ENCODE results near the gene SRSF1.
"Not testable (repeated sequence)": the region's sequence is repeated elsewhere in the genome, so short reads cannot be mapped to it uniquely, and the experiment has no call there.

The SRSF1 gene

GRCh38 chr17:58050966-58051365 lies 43.9 kb upstream of the SRSF1 start:
- DNase-seq (ENCODE audit: low read depth): no peak
- no peak overlapping the region for H3K4me3 ChIP-seq (replicated peaks; ENCODE audit: low read depth, low read length)
- no peak for TF ChIP-seq CTCF (IDR thresholded peaks at IDR 0.05; ENCODE audit: low read length, missing control alignments)

- no peak for TF ChIP-seq CTCF (IDR thresholded peaks at IDR 0.05; ENCODE audit: low read length, missing control alignments)
- DNase-seq (ENCODE audit: low read depth): no peak
- H3K4me3 ChIP-seq (replicated peaks; ENCODE audit: low read depth, low read length): no peak overlapping the region
These were observed 42.5 kb upstream of the SRSF1 start for GRCh38 chr17:58049533-58049932.

- no peak for TF ChIP-seq CTCF (IDR thresholded peaks at IDR 0.05; ENCODE audit: low read length, missing control alignments)
- no peak for DNase-seq (ENCODE audit: low read depth)
- no peak overlapping the region for H3K4me3 ChIP-seq (replicated peaks; ENCODE audit: low read depth, low read length)
These were observed 40.5 kb upstream of the SRSF1 start for GRCh38 chr17:58047376-58048150.

- TF ChIP-seq CTCF (IDR thresholded peaks at IDR 0.05; ENCODE audit: low read length, missing control alignments): no peak
- H3K4me3 ChIP-seq (replicated peaks; ENCODE audit: low read depth, low read length): no peak overlapping the region
- DNase-seq (ENCODE audit: low read depth): no peak
These were observed 39.4 kb upstream of the SRSF1 start for GRCh38 chr17:58046239-58047094.

- H3K4me3 ChIP-seq (replicated peaks; ENCODE audit: low read depth, low read length); DNase-seq (ENCODE audit: low read depth): not testable (repeated sequence)
These were observed 37.2 kb upstream of the SRSF1 start for GRCh38 chr17:58044256-58044655.

GRCh38 chr17:58043221-58044181 lies 36.5 kb upstream of the SRSF1 start:
- H3K4me3 ChIP-seq (replicated peaks; ENCODE audit: low read depth, low read length): no peak overlapping the region
- no peak for TF ChIP-seq CTCF (IDR thresholded peaks at IDR 0.05; ENCODE audit: low read length, missing control alignments)
- DNase-seq (ENCODE audit: low read depth): no peak
